Activated CD4-positive, alpha-beta T cell treated with anti-CD3 and anti-CD28 coated beads, Interleukin-2, amount 50 U/mL, for 16 hours (primary cell): ENCODE data around the gene COL3A1.

Source experiments
- DNase-seq: peaks from one replicate; pipeline ENCODE4 v3.0.0-alpha.2; 2020

Gene COL3A1

GRCh38 chr2:188976545-188977268 is 2.5 kb downstream of the COL3A1 start:
- no peak for DNase-seq

GRCh38 chr2:188977317-188977716 is 3.1 kb downstream of the COL3A1 start:
- no peak for DNase-seq

- peak; percentile 74 for DNase-seq
Observed at GRCh38 chr2:188978291-188979081, 4.3 kb downstream of the COL3A1 start.

- no peak for DNase-seq
Observed at GRCh38 chr2:188979187-188980114, 5.3 kb downstream of the COL3A1 start.

GRCh38 chr2:188983427-188984064 is 9.4 kb downstream of the COL3A1 start:
- DNase-seq, result no peak

- no peak for DNase-seq
Observed at GRCh38 chr2:188984065-188984491, 9.9 kb downstream of the COL3A1 start.

GRCh38 chr2:188984680-188985079 is 10.5 kb downstream of the COL3A1 start:
- no peak for DNase-seq

GRCh38 chr2:188986839-188987238 is 12.7 kb downstream of the COL3A1 start:
- no peak for DNase-seq

- DNase-seq, result no peak
Observed at GRCh38 chr2:188993247-188993646, 19.1 kb downstream of the COL3A1 start.

- DNase-seq, result no peak
Observed at GRCh38 chr2:188997263-188997662, 23.1 kb downstream of the COL3A1 start.

GRCh38 chr2:189000221-189000620 is 26.0 kb downstream of the COL3A1 start:
- no peak for DNase-seq

- no peak for DNase-seq
Observed at GRCh38 chr2:189002079-189002478, 27.9 kb downstream of the COL3A1 start.

GRCh38 chr2:189008555-189009262 is 34.5 kb downstream of the COL3A1 start:
- DNase-seq, result no peak

- DNase-seq, result no peak
Observed at GRCh38 chr2:189010536-189010935, 36.4 kb downstream of the COL3A1 start.

GRCh38 chr2:189012351-189012750 is 38.2 kb downstream of the COL3A1 start:
- DNase-seq, result no peak

GRCh38 chr2:189013031-189013430 is 38.9 kb downstream of the COL3A1 start:
- DNase-seq, result no peak

GRCh38 chr2:189013671-189014448 is 39.7 kb downstream of the COL3A1 start:
- no peak for DNase-seq

GRCh38 chr2:189014449-189015138 is 40.4 kb downstream of the COL3A1 start:
- DNase-seq, result no peak

- no peak for DNase-seq
Observed at GRCh38 chr2:189015359-189015758, 41.2 kb downstream of the COL3A1 start.

- DNase-seq, result no peak
Observed at GRCh38 chr2:189016311-189016861, 42.2 kb downstream of the COL3A1 start.
